Esophagus (tissue), 2 donors: ENCODE data around the gene LMO2. TPM values are rescaled to one million over a fixed set of nuclear protein-coding genes. Genes with fewer than 3 reads are reported as not detected.
"Not testable (repeated sequence)": the region's sequence is repeated elsewhere in the genome, so short reads cannot be mapped to it uniquely, and the experiment has no call there.

Source experiments
- H3K27ac ChIP-seq, 2 donors: one replicate each; pipeline ENCODE4 v1.5.1; 2013; ENCODE audit warnings: low read depth in 2 of 2, mild to moderate bottlenecking in 2 of 2, inconsistent platforms in 1 of 2, low read length in 1 of 2, moderate library complexity in 1 of 2
- H3K27me3 ChIP-seq, 2 donors: one replicate each; pipeline ENCODE4 v1.6.1; 2013; ENCODE audit warnings: low read length in 2 of 2, control low read depth in 1 of 2, mild to moderate bottlenecking in 1 of 2; ENCODE audit not compliant: insufficient read depth in 2 of 2, control insufficient read depth in 1 of 2
- H3K36me3 ChIP-seq, 2 donors: one replicate each; pipeline ENCODE4 v1.6.1; 2013; ENCODE audit warnings: low read length in 1 of 2; ENCODE audit not compliant: control insufficient read depth in 2 of 2, insufficient read depth in 2 of 2
- H3K4me1 ChIP-seq, 2 donors: one replicate each; pipeline ENCODE4 v1.6.1; 2013; ENCODE audit warnings: low read length in 1 of 2; ENCODE audit not compliant: control insufficient read depth in 2 of 2, insufficient read depth in 2 of 2
- H3K4me3 ChIP-seq, 2 donors: one replicate each; pipeline ENCODE4 v1.5.1; 2013; ENCODE audit warnings: low read length in 2 of 2, mild to moderate bottlenecking in 2 of 2, low read depth in 1 of 2, moderate library complexity in 1 of 2
- H3K9me3 ChIP-seq, 2 donors: one replicate each; pipeline ENCODE4 v1.6.1; 2013; ENCODE audit warnings: mild to moderate bottlenecking in 2 of 2, low read depth in 1 of 2, low read length in 1 of 2, moderate library complexity in 1 of 2; ENCODE audit not compliant: control insufficient read depth in 2 of 2, insufficient read depth in 1 of 2
- WGBS, 2 donors: extraction: QIAGEN DNeasy Blood & Tissue Kit; methylation state at CpG; one replicate each; pipeline ENCODE4 v1.1.7; 2013; 5-methylcytosine and 5-hydroxymethylcytosine counted together
- polyA plus RNA-seq, 2 donors: library from polyadenylated mRNA; stranded (reverse); fragments of 200-250 nt; gene quantifications; one replicate each; pipeline ENCODE4 v1.2.3, GENCODE V29; 2013
- donor health status: healthy with polysubstance abuse.
- donor health status: Bipolar disorder and iron deficiency.

The LMO2 gene
- polyA plus RNA-seq, 2 donors: 12.3 to 20.7 TPM

DNA sequence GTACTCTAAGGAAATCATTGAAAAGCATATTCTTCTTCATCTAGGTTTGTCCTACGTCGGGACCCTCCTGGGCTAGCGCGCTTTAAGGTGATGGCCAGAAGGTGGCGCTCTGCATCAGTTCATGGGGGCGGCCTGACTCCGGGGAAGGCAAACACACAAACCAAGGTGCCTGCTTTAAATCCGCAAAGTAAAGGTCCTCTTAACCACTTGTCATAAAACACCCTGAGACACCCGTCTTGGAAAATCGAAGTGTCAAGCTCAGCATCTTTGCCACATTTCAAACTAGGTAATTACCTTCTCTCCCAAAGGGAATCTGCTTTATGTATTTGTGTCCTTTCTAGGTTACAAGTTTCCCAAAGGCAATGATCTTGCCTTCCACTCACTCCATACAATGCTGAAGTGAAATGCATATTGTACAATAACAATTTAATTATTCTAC lies 33.9 kb downstream of the LMO2 start:
- 3% methylated on average over 10 of the region's 10 CpGs for WGBS, 2 donors
- Histone ChIP-seq H3K9me3 (no peaks in the 10 kb centered on the region), H3K27ac (no peak overlapping the region), H3K27me3 (peaks cover 0 to 3% of the 10 kb centered on the region in 2 donors), H3K4me3 (no peak overlapping the region), H3K36me3 (no peaks in the 10 kb centered on the region), H3K4me1 (peaks cover 0 to 2% of the 10 kb centered on the region in 2 donors)

DNA sequence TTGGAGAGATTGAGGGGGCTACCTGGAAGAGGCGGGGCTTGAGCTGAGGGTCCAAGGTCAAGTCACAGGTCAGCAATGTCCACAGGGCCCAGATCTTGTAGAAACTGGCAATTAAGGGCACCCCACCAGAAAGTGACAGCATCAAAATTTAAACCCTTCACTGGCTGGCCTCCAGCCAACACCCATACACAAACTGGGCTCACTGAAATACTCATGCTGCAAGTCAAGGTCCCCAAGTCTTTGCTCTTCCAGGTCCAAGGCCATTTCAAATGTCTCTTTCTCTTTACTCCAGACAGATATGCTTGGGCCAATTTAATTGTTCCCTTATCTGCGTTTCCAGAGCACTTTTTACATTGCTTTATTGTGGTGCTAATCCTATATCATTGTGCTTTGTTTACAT lies 36.4 kb downstream of the LMO2 start:
- no peaks in the 10 kb centered on the region for H3K27me3 ChIP-seq
- 57 to 63% methylated on average over 2 of the region's 2 CpGs for WGBS, 2 donors
- no peaks in the 10 kb centered on the region for H3K4me1 ChIP-seq
- no peaks in the 10 kb centered on the region for H3K36me3 ChIP-seq
- no peaks in the 10 kb centered on the region for H3K9me3 ChIP-seq
- H3K27ac ChIP-seq: no peak overlapping the region
- no peak overlapping the region for H3K4me3 ChIP-seq

DNA sequence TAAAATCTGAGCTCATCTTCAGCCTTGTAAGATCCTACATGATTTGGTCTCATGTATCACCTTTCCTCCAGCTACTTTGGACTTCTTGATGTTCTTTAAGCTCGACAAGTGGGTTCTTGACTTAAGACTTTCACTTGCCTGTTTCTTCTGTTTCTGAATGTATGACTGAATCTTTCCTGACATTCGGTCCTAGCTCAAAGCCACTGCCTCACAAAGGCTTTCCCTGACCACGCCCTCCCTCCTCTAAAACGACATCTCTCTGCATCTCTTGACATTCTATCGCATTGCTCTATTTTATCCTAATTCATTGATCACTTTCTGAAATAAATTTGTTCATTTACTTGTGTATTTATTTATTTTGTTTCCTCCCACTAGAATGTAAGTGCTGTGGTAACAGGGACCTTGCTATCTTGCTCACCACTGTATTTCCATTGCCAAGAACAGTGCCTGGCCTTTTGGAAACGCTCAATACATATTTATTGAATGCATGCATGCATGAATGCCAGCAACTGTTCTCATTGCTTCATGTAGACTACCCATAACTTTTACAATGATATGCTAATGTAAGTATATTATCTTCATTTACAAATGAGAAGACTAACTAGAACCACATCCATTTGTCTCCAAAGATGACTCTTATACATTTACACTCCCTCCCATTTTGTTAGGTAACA lies 43.0 kb downstream of the LMO2 start:
- Histone ChIP-seq H3K9me3 (no peaks in the 10 kb centered on the region), H3K36me3 (no peaks in the 10 kb centered on the region), H3K27ac (no peak overlapping the region), H3K27me3 (no peaks in the 10 kb centered on the region), H3K4me1 (no peaks in the 10 kb centered on the region), H3K4me3 (no peak overlapping the region)
- 77 to 84% methylated on average over 6 of the region's 6 CpGs for WGBS, 2 donors

DNA sequence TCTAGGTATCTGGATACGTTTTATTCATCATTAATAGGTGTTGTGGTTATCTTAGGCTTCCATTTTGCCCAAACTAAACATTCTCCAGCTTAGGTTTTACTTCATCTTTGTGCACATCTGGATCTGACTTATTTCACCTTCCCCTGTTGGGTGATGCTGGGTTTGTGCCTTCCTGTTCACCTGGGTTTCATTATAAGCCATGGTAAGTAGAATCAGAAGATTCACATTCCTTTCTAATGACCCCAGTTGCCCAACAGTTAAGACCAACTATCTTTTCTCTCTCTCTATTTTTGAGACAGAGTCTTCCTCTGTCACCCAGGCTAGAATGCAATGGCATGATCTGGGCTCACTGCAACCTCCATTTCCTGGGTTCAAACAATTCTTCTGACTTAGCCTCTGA lies 44.6 kb downstream of the LMO2 start:
- Histone ChIP-seq H3K27ac (no peak overlapping the region), H3K27me3 (no peaks in the 10 kb centered on the region), H3K4me3 (no peak overlapping the region), H3K9me3 (no peaks in the 10 kb centered on the region), H3K4me1 (no peaks in the 10 kb centered on the region), H3K36me3 (no peaks in the 10 kb centered on the region)
- WGBS, 2 donors: 76 to 83% methylated on average over 1 of the region's 1 CpG

DNA sequence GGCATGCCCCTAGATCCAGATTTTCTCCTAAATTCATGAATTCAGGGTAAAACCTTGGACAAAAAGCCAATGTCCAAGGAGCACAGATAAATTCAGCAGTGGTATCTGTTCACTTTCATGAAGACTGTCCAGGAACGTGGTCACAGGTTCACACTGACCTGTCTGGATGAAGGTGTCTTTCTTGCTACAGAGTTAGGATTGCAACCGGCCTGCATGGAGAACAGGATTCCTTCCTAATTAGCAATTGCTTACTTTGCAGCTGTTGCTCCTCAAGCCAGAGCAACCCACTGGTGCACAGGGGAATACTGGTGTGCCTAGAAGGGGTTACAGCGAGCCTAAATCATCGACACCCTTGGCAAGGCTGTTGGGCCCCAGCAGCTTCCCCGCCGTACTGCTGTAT lies 47.6 kb downstream of the LMO2 start:
- Histone ChIP-seq H3K27ac (no peak overlapping the region), H3K27me3 (no peaks in the 10 kb centered on the region), H3K36me3 (no peaks in the 10 kb centered on the region), H3K4me3 (no peak overlapping the region), H3K4me1 (no peaks in the 10 kb centered on the region), H3K9me3 (no peaks in the 10 kb centered on the region)
- WGBS, 2 donors: 88 to 95% methylated on average over 6 of the region's 6 CpGs

DNA sequence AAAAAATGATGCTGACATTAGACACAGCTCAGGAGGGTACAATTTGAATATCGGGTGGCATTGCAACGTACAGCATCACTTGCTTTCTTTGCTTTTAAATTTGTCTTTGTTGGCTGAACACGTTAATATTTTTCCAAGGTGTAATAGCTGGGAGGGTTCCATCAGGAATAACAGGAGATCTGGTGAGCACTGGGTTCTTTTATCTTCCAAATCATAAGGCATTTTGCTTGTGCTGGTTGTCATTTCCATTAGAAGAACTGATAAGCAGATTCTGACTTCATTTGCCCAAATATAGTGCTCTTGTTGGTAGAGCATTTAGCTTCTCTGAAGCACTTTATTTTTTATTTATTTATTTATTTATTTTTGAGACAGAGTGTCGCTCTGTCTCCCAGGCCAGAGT lies 48.9 kb downstream of the LMO2 start:
- H3K27me3 ChIP-seq: no peaks in the 10 kb centered on the region
- no peaks in the 10 kb centered on the region for H3K36me3 ChIP-seq
- no peak overlapping the region for H3K27ac ChIP-seq
- no peaks in the 10 kb centered on the region for H3K9me3 ChIP-seq
- H3K4me1 ChIP-seq: no peaks in the 10 kb centered on the region
- WGBS, 2 donors: 77 to 81% methylated on average over 4 of the region's 4 CpGs
- no peak overlapping the region for H3K4me3 ChIP-seq

DNA sequence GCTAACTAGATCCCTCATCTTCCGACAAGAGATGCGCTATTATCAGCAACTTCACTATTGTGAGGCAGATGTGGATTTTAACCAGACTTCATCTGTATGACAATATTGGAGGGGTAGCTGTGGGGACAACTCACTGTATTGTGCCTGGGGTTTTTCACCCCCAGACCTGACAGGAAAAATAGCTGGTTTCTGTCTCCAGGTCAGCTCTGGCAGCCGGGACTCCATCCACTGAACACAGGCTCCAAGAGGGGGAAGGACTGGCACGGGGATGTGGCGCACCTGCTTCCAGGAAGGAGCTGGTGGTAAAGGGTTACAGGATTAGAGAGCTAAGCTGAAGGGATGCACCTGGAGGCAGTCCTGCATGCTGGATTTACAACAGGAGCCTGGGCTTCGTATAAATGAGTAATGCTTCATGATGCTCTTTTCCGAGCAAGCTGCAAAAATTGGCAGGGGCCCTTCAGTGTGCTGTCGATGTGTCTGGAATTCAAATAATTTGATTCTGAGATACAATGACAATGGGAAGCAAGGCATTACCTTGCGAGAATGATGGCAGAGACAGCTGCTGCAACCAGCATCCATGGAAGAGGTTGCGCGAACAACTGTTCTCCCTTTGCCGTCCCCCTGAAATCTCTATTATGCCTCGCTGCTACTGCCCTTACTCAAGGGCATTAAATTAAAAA lies 49.5 kb downstream of the LMO2 start:
- H3K27ac ChIP-seq: no peak overlapping the region
- no peaks in the 10 kb centered on the region for H3K9me3 ChIP-seq
- no peak overlapping the region for H3K4me3 ChIP-seq
- no peaks in the 10 kb centered on the region for H3K4me1 ChIP-seq
- no peaks in the 10 kb centered on the region for H3K36me3 ChIP-seq
- no peaks in the 10 kb centered on the region for H3K27me3 ChIP-seq
- WGBS, 2 donors: 74 to 75% methylated on average over 13 of the region's 13 CpGs

DNA sequence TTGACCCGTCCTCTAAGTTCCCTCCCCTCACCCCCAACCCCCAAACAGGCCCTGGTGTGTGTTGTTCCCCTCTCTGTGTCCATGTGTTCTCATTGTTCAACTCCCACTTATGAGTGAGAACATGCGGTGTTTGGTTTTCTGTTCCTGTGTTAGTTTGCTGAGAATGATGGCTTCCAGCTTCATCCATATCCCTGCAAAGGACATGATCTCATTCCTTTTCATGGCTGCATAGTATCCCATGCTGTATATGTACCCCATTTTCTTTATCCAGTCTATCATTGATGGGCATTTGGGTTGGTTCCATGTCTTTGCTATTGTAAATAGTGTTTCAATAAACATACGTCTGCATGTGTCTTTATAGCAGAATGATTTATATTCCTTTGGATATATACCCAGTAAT lies 53.6 kb downstream of the LMO2 start:
- WGBS, 2 donors: 52 to 71% methylated on average over 2 to 3 of the region's 3 CpGs
- not testable (repeated sequence) for H3K9me3 ChIP-seq, H3K4me3 ChIP-seq, H3K36me3 ChIP-seq, H3K4me1 ChIP-seq, H3K27ac ChIP-seq, H3K27me3 ChIP-seq

DNA sequence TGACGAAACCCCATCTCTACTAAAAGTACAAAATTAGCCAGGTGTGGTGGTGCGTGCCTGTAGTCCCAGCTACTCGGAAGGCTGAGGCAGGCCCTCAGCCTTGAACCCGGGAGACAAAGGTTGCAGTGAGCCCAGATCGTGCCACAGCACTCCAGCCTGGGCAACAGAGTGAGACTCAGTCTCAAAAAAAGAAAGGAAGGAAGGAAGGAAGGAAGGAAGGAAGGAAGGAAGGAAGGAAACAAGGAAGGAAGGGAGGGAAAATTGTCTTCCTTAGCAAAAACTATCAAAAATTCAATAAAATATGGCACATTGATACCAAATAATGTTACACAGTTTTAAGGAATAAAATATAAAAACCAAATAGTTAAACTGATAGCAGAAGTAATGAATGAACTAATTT lies 54.5 kb downstream of the LMO2 start:
- not testable (repeated sequence) for H3K27ac ChIP-seq, H3K9me3 ChIP-seq, H3K4me1 ChIP-seq, H3K27me3 ChIP-seq, H3K36me3 ChIP-seq, H3K4me3 ChIP-seq
- WGBS, 2 donors: 80 to 87% methylated on average over 5 of the region's 5 CpGs
